Measurements from ENCODE around the gene ANKRD13D.
A peak's percentile ranks its signal among the peaks of the same experiment; 100 is the strongest.

ANKRD13D gene

GRCh38 chr11:67282876-67283371 is 6.2 kb upstream of the ANKRD13D start:
- H3K4me3 ChIP-seq (ENCODE audit: low read depth, low read length): no peak overlapping the region
- DNase-seq (ENCODE audit: low read depth): no peak
- TF ChIP-seq CTCF (IDR thresholded peaks at IDR 0.05; ENCODE audit: low read depth, low read length, missing control alignments): no peak

DNA sequence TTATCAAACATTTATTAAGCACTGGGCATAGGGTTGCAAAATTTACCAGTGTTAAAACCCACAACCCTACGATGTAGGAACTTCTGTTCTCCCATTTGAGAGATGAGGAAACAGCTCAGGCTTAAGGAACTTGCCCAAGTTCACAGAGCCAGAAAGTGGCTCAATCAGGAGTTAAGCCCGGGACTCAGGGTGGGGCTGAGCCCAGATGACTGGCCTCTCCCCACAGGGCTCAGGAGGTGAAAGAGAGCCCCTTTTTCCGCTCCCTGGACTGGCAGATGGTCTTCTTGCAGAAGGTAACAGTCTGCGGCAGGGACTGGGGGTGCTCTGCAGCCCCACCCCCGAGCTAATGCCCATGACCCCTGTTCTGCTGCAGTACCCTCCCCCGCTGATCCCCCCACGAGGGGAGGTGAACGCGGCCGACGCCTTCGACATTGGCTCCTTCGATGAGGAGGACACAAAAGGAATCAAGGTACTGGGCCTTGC is 5.6 kb upstream of the ANKRD13D start:
- H3K4me3 ChIP-seq (ENCODE audit: low read depth, low read length): no peak overlapping the region
- DNase-seq (ENCODE audit: low read depth): no peak
- no peak for TF ChIP-seq CTCF (IDR thresholded peaks at IDR 0.05; ENCODE audit: low read depth, low read length, missing control alignments)

DNA sequence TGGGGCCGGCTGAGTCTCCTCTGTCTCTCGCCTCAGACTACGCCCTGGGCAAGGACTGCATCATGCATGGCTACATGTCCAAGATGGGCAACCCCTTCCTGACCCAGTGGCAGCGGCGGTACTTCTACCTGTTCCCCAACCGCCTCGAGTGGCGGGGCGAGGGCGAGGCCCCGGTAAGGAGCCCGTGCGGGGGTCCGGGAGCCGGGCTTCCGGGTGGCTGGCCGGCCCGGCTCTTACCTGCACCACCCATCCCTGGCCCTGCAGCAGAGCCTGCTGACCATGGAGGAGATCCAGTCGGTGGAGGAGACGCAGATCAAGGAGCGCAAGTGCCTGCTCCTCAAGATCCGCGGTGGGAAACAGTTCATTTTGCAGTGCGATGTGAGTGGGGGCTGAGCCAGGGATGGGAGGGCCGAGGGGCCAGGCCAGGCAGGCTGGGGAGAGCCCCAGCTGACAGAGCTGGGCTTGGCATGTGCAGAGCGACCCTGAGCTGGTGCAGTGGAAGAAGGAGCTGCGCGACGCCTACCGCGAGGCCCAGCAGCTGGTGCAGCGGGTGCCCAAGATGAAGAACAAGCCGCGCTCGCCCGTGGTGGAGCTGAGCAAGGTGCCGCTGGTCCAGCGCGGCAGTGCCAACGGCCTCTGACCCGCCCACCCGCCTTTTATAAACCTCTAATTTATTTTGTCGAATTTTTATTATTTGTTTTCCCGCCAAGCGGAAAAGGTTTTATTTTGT is 4.1 kb upstream of the ANKRD13D start:
- no peak overlapping the region for H3K4me3 ChIP-seq (ENCODE audit: low read depth, low read length)
- DNase-seq (ENCODE audit: low read depth): no peak
- TF ChIP-seq CTCF (IDR thresholded peaks at IDR 0.05; ENCODE audit: low read depth, low read length, missing control alignments): no peak

GRCh38 chr11:67285541-67286498 is 3.3 kb upstream of the ANKRD13D start:
- H3K4me3 ChIP-seq (ENCODE audit: low read depth, low read length): no peak overlapping the region
- no peak for TF ChIP-seq CTCF (IDR thresholded peaks at IDR 0.05; ENCODE audit: low read depth, low read length, missing control alignments)
- no peak for DNase-seq (ENCODE audit: low read depth)

- DNase-seq (ENCODE audit: low read depth): no peak
- no peak for TF ChIP-seq CTCF (IDR thresholded peaks at IDR 0.05; ENCODE audit: low read depth, low read length, missing control alignments)
- no peak overlapping the region for H3K4me3 ChIP-seq (ENCODE audit: low read depth, low read length)
Observed at GRCh38 chr11:67286621-67287333, 2.3 kb upstream of the ANKRD13D start.

DNA sequence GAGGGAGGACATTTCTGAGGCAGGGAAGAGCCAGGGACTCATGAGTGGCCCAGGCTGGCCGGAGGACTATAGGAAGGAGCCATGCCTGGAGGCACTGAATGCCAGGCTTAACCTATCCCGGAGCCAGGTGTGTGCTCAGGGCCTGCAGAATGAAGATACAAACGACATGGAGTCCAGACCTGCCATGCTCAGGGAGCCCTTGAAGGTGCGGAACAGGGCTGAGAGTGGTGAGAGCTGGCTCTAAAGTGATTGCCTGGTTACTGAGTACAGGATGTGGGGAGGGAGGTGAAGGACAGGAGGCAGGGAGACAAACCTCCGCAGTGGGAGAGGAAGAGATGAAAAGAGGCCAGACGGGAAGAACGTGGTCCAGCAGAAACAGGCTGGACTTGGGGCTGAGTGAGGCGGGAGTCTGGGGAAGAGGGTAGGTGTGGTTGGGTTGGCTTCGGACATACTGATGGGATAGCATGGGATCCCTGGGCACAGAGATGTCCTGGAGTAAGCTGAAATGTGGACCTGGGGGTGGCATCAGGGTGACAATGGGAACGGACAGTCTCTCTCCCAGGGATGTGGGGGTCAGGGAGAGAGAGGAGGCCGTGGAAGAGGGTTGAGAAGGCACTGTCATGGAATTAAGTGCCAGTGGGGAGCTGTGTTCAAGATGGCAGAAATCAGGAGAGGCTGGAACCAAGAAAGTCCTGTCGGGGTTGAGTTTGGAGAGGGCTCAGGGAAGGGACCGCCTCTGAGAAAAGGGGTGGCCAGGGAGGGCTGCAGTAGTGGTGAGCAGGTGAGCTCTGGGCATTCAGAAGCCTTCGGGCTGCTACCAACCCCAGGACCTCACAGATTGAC is 1.5 kb upstream of the ANKRD13D start:
- no peak for TF ChIP-seq CTCF (IDR thresholded peaks at IDR 0.05; ENCODE audit: low read depth, low read length, missing control alignments)
- peak overlapping the region; percentile 91 for H3K4me3 ChIP-seq (ENCODE audit: low read depth, low read length)
- DNase-seq (ENCODE audit: low read depth): no peak
